Thyroid gland (tissue), 4 donors: ENCODE measurements around the gene ENDOG.

Source experiments
- CTCF ChIP-seq, 6 experiments: fragments of 200-600 bp in 3 of 6; fragments of 450-650 bp in 3 of 6; sonication (generic) in 3 of 6; IDR thresholded peaks; one replicate each; pipeline ENCODE4 v1.5.1; 2016 to 2019; ENCODE audit warnings: antibody characterized with exemption in 6 of 6, mild to moderate bottlenecking in 2 of 6, inconsistent platforms in 1 of 6, moderate library complexity in 1 of 6
- POLR2A ChIP-seq, 2 donors: fragments of 450-650 bp; IDR thresholded peaks; one replicate each; pipeline ENCODE4 v1.6.1; 2017; ENCODE audit warnings: antibody characterized with exemption in 2 of 2, mild to moderate bottlenecking in 2 of 2, moderate library complexity in 1 of 2

GRCh38 chr9:128828719-128829452 is 10.6 kb downstream of the ENDOG start:
- TF ChIP-seq CTCF (IDR thresholded peaks at IDR 0.05) (no peak), POLR2A (IDR thresholded peaks at IDR 0.05) (no peak)
